Trophoblast cell (in vitro differentiated cells and primary cell): ENCODE data around the gene KDF1.
A peak's percentile ranks its signal among the peaks of the same experiment; 100 is the strongest.

Experiments
- DNase-seq, 2 donors: peaks; one replicate each; pipeline ENCODE4 v3.0.0-alpha.2; 2016
- H2AFZ ChIP-seq: 2 replicates; pipeline ENCODE4 v1.6.1; 2013; ENCODE audit warnings: low read length, moderate library complexity, mild to moderate bottlenecking; ENCODE audit not compliant: insufficient read depth, poor library complexity
- H2AK5ac ChIP-seq: 2 replicates; pipeline ENCODE4 v1.6.1; 2013; ENCODE audit warnings: mild to moderate bottlenecking, low read length
- H2BK120ac ChIP-seq: 2 replicates; pipeline ENCODE4 v1.6.1; 2013; ENCODE audit warnings: low read length, mild to moderate bottlenecking, moderate library complexity; ENCODE audit not compliant: insufficient read depth, poor library complexity
- H2BK12ac ChIP-seq: 2 replicates; pipeline ENCODE4 v1.6.1; 2013; ENCODE audit warnings: mild to moderate bottlenecking, low read length, moderate library complexity
- H2BK5ac ChIP-seq: 2 replicates; pipeline ENCODE4 v1.6.1; 2013; ENCODE audit warnings: low read length, low read depth, moderate library complexity, mild to moderate bottlenecking; ENCODE audit not compliant: poor library complexity
- H3K14ac ChIP-seq: 2 replicates; pipeline ENCODE4 v1.6.1; 2013; ENCODE audit warnings: mild to moderate bottlenecking, low read length
- H3K18ac ChIP-seq: 2 replicates; pipeline ENCODE4 v1.6.1; 2013; ENCODE audit warnings: mild to moderate bottlenecking, low read length
- H3K23ac ChIP-seq: 2 replicates; pipeline ENCODE4 v1.6.1; 2013; ENCODE audit warnings: low read length
- H3K27ac ChIP-seq: 2 replicates; pipeline ENCODE4 v1.5.1; 2013; ENCODE audit warnings: low read depth, mild to moderate bottlenecking, inconsistent platforms, low read length, moderate library complexity
- H3K27me3 ChIP-seq: 2 replicates; pipeline ENCODE4 v1.6.1; 2013; ENCODE audit warnings: inconsistent platforms, mild to moderate bottlenecking, low read length, moderate library complexity; ENCODE audit not compliant: insufficient read depth
- H3K36me3 ChIP-seq, 2 experiments: 1 replicate in 1 of 2; 2 replicates in 1 of 2; pipeline ENCODE4 v1.6.1; 2013; ENCODE audit warnings: low read length in 2 of 2, mild to moderate bottlenecking in 2 of 2, moderate library complexity in 1 of 2; ENCODE audit not compliant: insufficient read depth in 2 of 2, control insufficient read depth in 1 of 2
- H3K4ac ChIP-seq: 2 replicates; pipeline ENCODE4 v1.6.1; 2013; ENCODE audit warnings: low read depth, mild to moderate bottlenecking, low read length, moderate library complexity
- H3K4me1 ChIP-seq, 2 experiments: 1 replicate in 1 of 2; 2 replicates in 1 of 2; pipeline ENCODE4 v1.6.1; 2013; ENCODE audit warnings: low read length in 2 of 2, mild to moderate bottlenecking in 2 of 2, moderate library complexity in 1 of 2; ENCODE audit not compliant: insufficient read depth in 2 of 2, control insufficient read depth in 1 of 2
- H3K4me2 ChIP-seq: 2 replicates; pipeline ENCODE4 v1.6.1; 2013; ENCODE audit warnings: inconsistent platforms, mild to moderate bottlenecking, low read length, moderate library complexity
- H3K4me3 ChIP-seq: 2 replicates; pipeline ENCODE4 v1.5.1; 2013; ENCODE audit warnings: mild to moderate bottlenecking, low read depth, low read length, inconsistent platforms
- H3K79me1 ChIP-seq: one replicate; pipeline ENCODE4 v1.6.1; 2013; ENCODE audit warnings: low read length
- H3K79me2 ChIP-seq: 2 replicates; pipeline ENCODE4 v1.6.1; 2013; ENCODE audit warnings: low read length, mild to moderate bottlenecking; ENCODE audit not compliant: control insufficient read depth, insufficient read depth, poor library complexity
- H3K9ac ChIP-seq: 2 replicates; pipeline ENCODE4 v1.6.1; 2013; ENCODE audit warnings: mild to moderate bottlenecking, low read length
- H3K9me3 ChIP-seq: 2 replicates; pipeline ENCODE4 v1.6.1; 2013; ENCODE audit warnings: low read depth, mild to moderate bottlenecking, control low read depth, inconsistent platforms, low read length; ENCODE audit not compliant: insufficient read depth
- H4K12ac ChIP-seq: 2 replicates; pipeline ENCODE4 v1.6.1; 2013; ENCODE audit warnings: low read depth, mild to moderate bottlenecking, low read length, moderate library complexity
- H4K8ac ChIP-seq: 2 replicates; pipeline ENCODE4 v1.6.1; 2013; ENCODE audit warnings: low read depth, mild to moderate bottlenecking, low read length, moderate library complexity
- H4K91ac ChIP-seq: one replicate; pipeline ENCODE4 v1.6.1; 2013; ENCODE audit warnings: low read depth, mild to moderate bottlenecking, low read length, moderate library complexity
- WGBS: extraction: QIAGEN DNeasy Blood & Tissue Kit; methylation state at CpG from one replicate; pipeline ENCODE4 v1.1.7; 2013; ENCODE audit warnings: missing lambda C conversion rate; ENCODE audit not compliant: insufficient read length, insufficient coverage; ENCODE audit errors: extremely low coverage; 5-methylcytosine and 5-hydroxymethylcytosine counted together

KDF1 gene

DNA sequence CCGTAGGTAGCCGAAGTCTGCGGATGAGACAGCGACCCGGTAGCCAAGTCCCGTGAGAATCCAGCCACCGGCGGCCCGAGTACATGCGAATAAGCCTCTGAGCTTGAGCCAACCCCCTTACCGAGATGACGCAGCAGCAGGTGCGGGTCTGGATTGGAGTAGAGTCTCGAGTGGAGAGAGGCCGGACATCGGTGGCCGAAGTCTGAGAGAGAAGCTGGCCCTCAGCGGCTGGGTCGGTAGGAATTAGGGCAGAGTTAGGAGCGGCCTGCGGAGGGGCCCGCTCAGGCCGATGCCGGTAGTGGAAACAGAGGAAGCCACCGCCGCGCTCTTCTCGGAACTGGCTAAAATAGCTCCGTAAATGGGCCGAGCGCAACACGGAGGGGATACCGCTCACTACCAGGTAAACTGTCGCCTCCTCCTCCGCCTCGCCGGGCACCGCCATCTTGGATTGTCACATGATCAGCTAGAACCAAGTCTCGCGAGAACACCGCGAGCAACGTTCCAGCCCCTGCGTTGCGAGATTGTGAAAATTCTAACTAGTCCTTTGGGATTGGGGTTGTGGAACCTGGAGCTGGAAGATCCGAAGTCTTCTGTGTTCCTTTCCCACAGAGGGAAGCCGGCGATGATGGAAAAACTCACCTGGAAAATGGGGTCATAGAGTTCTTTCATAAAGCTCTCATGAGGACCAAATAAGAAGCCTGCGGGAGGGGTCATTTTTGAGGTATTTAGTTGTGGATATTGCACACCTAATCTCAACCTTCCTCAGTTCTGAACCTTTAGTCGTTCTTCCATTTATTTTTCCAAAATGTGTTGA, 60.1 kb downstream of the KDF1 start, which contains the start of gene GPATCH3:
GPATCH3 (minus strand) TSS at position 467 of the 814 bp plus-strand sequence; CDS start at position 442, 25 bp downstream.
- no CpG with 5 or more reads among the region's 50 CpGs for WGBS
- Histone ChIP-seq H3K14ac (peak within 1 kb of the TSS; percentile 81), H2BK5ac (peak within 1 kb of the TSS; percentile 73)

More for the DNA sequence above, 60.1 kb downstream of the KDF1 start, which contains the start of gene GPATCH3:
- Histone ChIP-seq H3K9me3 (no peaks in the 10 kb centered on the region), H3K4me2 (peak within 1 kb of the TSS; percentile 83), H4K12ac (peak within 1 kb of the TSS; percentile 96), H3K27ac (peak within 1 kb of the TSS; percentile 80), H3K9ac (peak within 1 kb of the TSS; percentile 90), H3K79me1 (peaks cover 5% of the 10 kb centered on the region), H4K8ac (peak within 1 kb of the TSS; percentile 96), H3K23ac (no peak within 1 kb of the TSS), H3K18ac (peak within 1 kb of the TSS; percentile 78), H2AFZ (peak within 1 kb of the TSS; percentile 69), H2BK12ac (no peak within 1 kb of the TSS), H4K91ac (peak within 1 kb of the TSS; percentile 72), H2BK120ac (peak within 1 kb of the TSS; percentile 70), H3K4me1 (peaks cover 0 to 5% of the 10 kb centered on the region in 2 experiments), H3K36me3 (peaks cover 9 to 11% of the 10 kb centered on the region in 2 experiments), H3K79me2 (peaks cover 2% of the 10 kb centered on the region), H3K4ac (peak within 1 kb of the TSS; percentile 77), H3K4me3 (peak within 1 kb of the TSS; percentile 88), H3K27me3 (no peaks in the 10 kb centered on the region), H2AK5ac (peak within 1 kb of the TSS; percentile 37)
- peak; percentile 91 to 99 for DNase-seq
